ENCODE measurements around the gene MID2.
"Not testable (repeated sequence)": the region's sequence is repeated elsewhere in the genome, so short reads cannot be mapped to it uniquely, and the experiment has no call there.

MID2 gene

GRCh38 chrX:107940095-107940494 lies 114.4 kb downstream of the MID2 start:
- no peak for DNase-seq (ENCODE audit: low read depth in 2 of 2)

DNA sequence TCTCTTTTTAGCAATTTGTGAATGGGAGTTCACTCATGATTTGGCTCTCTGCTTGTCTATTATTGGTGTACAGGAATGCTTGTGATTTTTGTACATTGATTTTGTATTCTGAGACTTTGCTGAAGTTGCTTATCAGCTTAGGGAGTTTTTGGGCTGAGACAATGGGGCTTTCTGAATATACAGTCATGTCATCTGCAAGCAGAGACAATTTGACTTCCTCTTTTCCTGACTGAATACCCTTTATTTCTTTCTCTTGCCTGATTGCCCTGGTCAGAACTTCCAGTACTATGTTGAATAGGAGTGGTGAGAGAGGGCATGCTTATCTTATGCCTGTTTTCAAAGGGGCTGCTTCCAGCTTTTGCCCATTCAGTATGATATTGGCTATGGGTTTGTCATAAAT lies 129.7 kb downstream of the MID2 start:
- DNase-seq (ENCODE audit: low read depth in 2 of 2): not testable (repeated sequence)

GRCh38 chrX:107968623-107969022 lies 143.0 kb downstream of the MID2 start:
- DNase-seq (ENCODE audit: low read depth in 2 of 2): no peak

GRCh38 chrX:107970073-107970472 lies 144.4 kb downstream of the MID2 start:
- DNase-seq (ENCODE audit: low read depth in 2 of 2): no peak

- no peak for DNase-seq (ENCODE audit: low read depth in 2 of 2)
Observed at GRCh38 chrX:107971636-107972035, 146.0 kb downstream of the MID2 start.

Data from stimulated activated CD8-positive, alpha-beta memory T cell treated with anti-CD3 and anti-CD28 coated beads, Interleukin-2, amount 100 ng/mL, for 1 hour (primary cell).